Ramos (cell line): Measurements from ENCODE around the gene CAMKMT.

Source experiments
- in situ Hi-C: fragments of 300-500 bp; cut with MboI; formaldehyde crosslinking; loops from one replicate; pipeline ENCODE4 v1.14.3; 2022; ENCODE audit warnings: low sequenced_read_pairs; ENCODE audit not compliant: unreplicated experiment

Gene CAMKMT

GRCh38 chr2:44716131-44716530, 354.4 kb downstream of the CAMKMT start:
- in situ Hi-C loops: no loop called here

- in situ Hi-C loops: no loop called here
Observed at GRCh38 chr2:44718431-44718830, 356.7 kb downstream of the CAMKMT start.

GRCh38 chr2:44719562-44719961, 357.8 kb downstream of the CAMKMT start:
- in situ Hi-C loops: no loop called here

- in situ Hi-C loops: no loop called here
Observed at GRCh38 chr2:44722026-44722625, 360.4 kb downstream of the CAMKMT start.

GRCh38 chr2:44723921-44724320, 362.2 kb downstream of the CAMKMT start:
- in situ Hi-C loops: no loop called here

- in situ Hi-C loops: no loop called here
Observed at GRCh38 chr2:44730593-44730992, 368.8 kb downstream of the CAMKMT start.

GRCh38 chr2:44731505-44731904, 369.8 kb downstream of the CAMKMT start:
- in situ Hi-C loops: no loop called here

GRCh38 chr2:44736270-44736942, 374.7 kb downstream of the CAMKMT start:
- in situ Hi-C loops: no loop called here

GRCh38 chr2:44740678-44741077, 378.9 kb downstream of the CAMKMT start:
- in situ Hi-C loops: no loop called here

- in situ Hi-C loops: no loop called here
Observed at GRCh38 chr2:44741507-44741906, 379.8 kb downstream of the CAMKMT start.

GRCh38 chr2:44742057-44742456, 380.3 kb downstream of the CAMKMT start:
- in situ Hi-C loops: no loop called here

GRCh38 chr2:44743473-44743872, 381.7 kb downstream of the CAMKMT start:
- in situ Hi-C loops: no loop called here

- in situ Hi-C loops: no loop called here
Observed at GRCh38 chr2:44744961-44745892, 383.5 kb downstream of the CAMKMT start.

GRCh38 chr2:44745922-44746766, 384.4 kb downstream of the CAMKMT start:
- in situ Hi-C loops: no loop called here

- in situ Hi-C loops: no loop called here
Observed at GRCh38 chr2:44746856-44747615, 385.3 kb downstream of the CAMKMT start.

- in situ Hi-C loops: no loop called here
Observed at GRCh38 chr2:44747794-44748193, 386.0 kb downstream of the CAMKMT start.

GRCh38 chr2:44751754-44752479, 390.2 kb downstream of the CAMKMT start:
- in situ Hi-C loops: no loop called here

GRCh38 chr2:44752761-44753160, 391.0 kb downstream of the CAMKMT start:
- in situ Hi-C loops: no loop called here
